Activated naive CD8-positive, alpha-beta T cell treated with anti-CD3 and anti-CD28 coated beads, Interleukin-2, amount 10 ng/mL, durations not matched to agents 7 days and 5 days (primary cell): ENCODE data around the gene ALG11. TPM values are rescaled to one million over a fixed set of nuclear protein-coding genes. Genes with fewer than 3 reads are reported as not detected.
A peak's percentile ranks its signal among the peaks of the same experiment; 100 is the strongest.

Experiments used
- ATAC-seq: fragments of 150-1000 bp; cut with Tn5 transposase; one replicate; pipeline ENCODE4 v1.10.0; 2021; ENCODE audit warnings: low read depth, moderate library complexity
- POLR2A ChIA-PET: fragments of 350-600 bp; sonication (Branson Sonifier 250); formaldehyde crosslinking; loops from one replicate; lab custom pipeline; 2021; ENCODE audit warnings: antibody characterized with exemption; lab: Charles Lee
- DNase-seq: peaks from one replicate; pipeline ENCODE4 v3.0.0; 2021
- H3K27ac Mint-ChIP-seq: one replicate; pipeline ENCODE4 v1.8.0; 2022; ENCODE audit warnings: mild to moderate bottlenecking, mixed read lengths
- H3K27me3 Mint-ChIP-seq: one replicate; pipeline ENCODE4 v1.8.0; 2022; ENCODE audit warnings: mild to moderate bottlenecking, moderate library complexity, mixed read lengths
- H3K36me3 Mint-ChIP-seq: one replicate; pipeline ENCODE4 v1.8.0; 2021; ENCODE audit warnings: mild to moderate bottlenecking, mixed read lengths
- H3K4me1 Mint-ChIP-seq: one replicate; pipeline ENCODE4 v1.8.0; 2021; ENCODE audit warnings: mixed read lengths
- H3K4me3 Mint-ChIP-seq: one replicate; pipeline ENCODE4 v1.8.0; 2022; ENCODE audit warnings: mild to moderate bottlenecking, moderate library complexity, mixed read lengths
- H3K9me3 Mint-ChIP-seq: one replicate; pipeline ENCODE4 v1.8.0; 2021; ENCODE audit warnings: mixed read lengths
- total RNA-seq, 2 experiments: library from RNA; stranded (reverse); gene quantifications; one replicate each; pipeline ENCODE4 v1.2.3, GENCODE V29; 2021

ALG11 gene
- total RNA-seq, 2 experiments from 2014 or later = 30.0 to 30.5 TPM

DNA sequence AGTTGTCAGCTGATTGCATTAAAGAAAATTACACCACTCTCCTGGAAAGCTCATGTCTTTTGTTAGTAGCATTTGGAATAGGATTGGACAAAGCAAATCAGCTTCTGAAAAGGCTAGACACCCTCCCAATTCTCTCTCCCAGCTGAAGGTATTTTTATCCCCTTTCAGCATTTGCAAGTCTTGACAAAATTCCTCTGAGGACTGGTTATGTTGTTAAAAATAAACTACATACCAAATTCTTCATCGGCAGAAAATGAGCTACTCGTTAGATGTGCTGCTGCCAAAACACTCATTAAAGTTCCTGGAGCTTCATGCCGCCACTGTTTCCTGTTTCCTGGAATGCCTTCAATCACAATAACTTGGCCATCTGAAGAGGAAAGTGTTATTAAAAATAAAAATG is 49.4 kb downstream of the ALG11 start:
- H3K27me3 Mint-ChIP-seq = peaks cover 2% of the 10 kb centered on the region
- no peak overlapping the region for H3K27ac Mint-ChIP-seq
- POLR2A ChIA-PET = no interaction called here
- ATAC-seq (no peak), DNase-seq (no peak)
- H3K9me3 Mint-ChIP-seq = peaks cover 5% of the 10 kb centered on the region
- H3K4me3 Mint-ChIP-seq = no peak overlapping the region
- H3K4me1 Mint-ChIP-seq = no peaks in the 10 kb centered on the region
- no peaks in the 10 kb centered on the region for H3K36me3 Mint-ChIP-seq

DNA sequence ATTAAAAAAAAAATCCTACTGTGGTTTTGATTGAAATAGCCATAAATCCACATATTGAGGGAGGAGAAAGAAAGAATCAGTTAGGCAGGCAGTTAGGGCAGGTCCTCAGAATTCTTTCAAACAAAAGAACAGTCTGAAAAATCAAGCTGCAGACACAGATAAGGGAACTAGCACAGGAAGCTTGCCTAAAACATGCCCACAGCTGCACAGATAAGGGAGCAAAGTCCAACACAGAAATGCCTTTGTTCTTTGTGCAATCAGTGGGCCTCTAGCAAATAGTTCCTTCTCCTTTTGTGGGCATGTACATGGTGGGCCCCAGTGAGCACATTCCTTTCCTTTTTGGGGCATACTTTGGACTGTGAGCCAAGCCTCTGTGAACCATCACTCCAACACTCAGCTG is 55.0 kb downstream of the ALG11 start:
- POLR2A ChIA-PET = no interaction called here
- H3K4me3 Mint-ChIP-seq = no peak overlapping the region
- peaks cover 7% of the 10 kb centered on the region for H3K4me1 Mint-ChIP-seq
- no peaks in the 10 kb centered on the region for H3K36me3 Mint-ChIP-seq
- no peak for DNase-seq
- no peak for ATAC-seq
- H3K27me3 Mint-ChIP-seq = peaks cover 5% of the 10 kb centered on the region
- H3K27ac Mint-ChIP-seq = no peak overlapping the region
- H3K9me3 Mint-ChIP-seq = peaks cover 10% of the 10 kb centered on the region

DNA sequence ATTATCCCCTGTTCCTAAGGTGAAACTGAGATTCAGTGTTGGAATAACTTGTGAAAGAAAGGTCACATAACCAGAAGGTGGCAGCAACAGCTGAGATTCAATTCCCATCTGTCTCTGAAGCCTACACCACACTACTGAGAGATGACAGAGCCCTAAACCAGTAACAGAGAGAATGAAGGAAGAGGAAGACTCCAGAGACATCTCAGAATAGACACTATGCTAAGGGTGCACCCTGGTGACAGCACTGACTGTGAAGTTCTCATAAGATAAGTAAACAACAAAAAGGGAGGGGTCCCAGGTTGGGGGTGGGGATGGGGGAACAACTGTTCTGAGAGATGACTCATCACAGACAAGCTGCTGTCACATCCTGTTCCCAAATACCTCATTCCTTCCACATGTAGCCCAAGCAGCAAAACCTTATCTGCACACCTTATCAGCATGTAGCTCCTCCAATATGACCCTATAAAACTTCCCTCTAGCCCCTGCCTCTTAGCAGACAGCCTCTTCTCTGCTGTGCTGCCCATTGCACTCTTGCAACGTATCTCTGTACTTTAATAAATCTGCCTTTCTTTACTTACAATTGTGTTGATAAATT is 58.8 kb downstream of the ALG11 start:
- POLR2A ChIA-PET = no interaction called here
- H3K36me3 Mint-ChIP-seq = no peaks in the 10 kb centered on the region
- peaks cover 18% of the 10 kb centered on the region for H3K27me3 Mint-ChIP-seq
- DNase-seq = no peak
- no peak overlapping the region for H3K4me3 Mint-ChIP-seq
- peak; percentile 47 for ATAC-seq
- peak overlapping the region; percentile 2 for H3K27ac Mint-ChIP-seq
- H3K9me3 Mint-ChIP-seq = peaks cover 5% of the 10 kb centered on the region
- peaks cover 7% of the 10 kb centered on the region for H3K4me1 Mint-ChIP-seq

Other genes starting within 250 kb of the ALG11 start
- 10 to 100 TPM; 12.6 to 13.1 TPM for gene DHRS12, start 208.2 kb upstream of the ALG11 start, total RNA-seq
- gene TMEM272, start 167.2 kb upstream of the ALG11 start, total RNA-seq = 1 to 10 TPM in 1 of 2 experiments, under 1 TPM in 1; 1.00 to 1.9 TPM
- not detected for gene CCDC70, start 150.4 kb upstream of the ALG11 start, total RNA-seq
- under 1 TPM; 0.51 to 0.64 TPM for gene ATP7B, start 948 bp upstream of the ALG11 start, total RNA-seq
- 10 to 100 TPM; 10.7 to 12.4 TPM for gene UTP14C, start 12.3 kb downstream of the ALG11 start, total RNA-seq
- gene NEK5, start 116.7 kb downstream of the ALG11 start, total RNA-seq = not detected
- 1 to 10 TPM; 2.1 TPM for gene NEK3, start 147.2 kb downstream of the ALG11 start, total RNA-seq